T-helper 2 cell (primary cell): ENCODE measurements around the gene IQGAP2.
"Not testable (repeated sequence)": the region's sequence is repeated elsewhere in the genome, so short reads cannot be mapped to it uniquely, and the experiment has no call there.

Experiments used
- DNase-seq, 5 experiments: peaks; one replicate each; pipeline versions ENCODE4 v3.0.0 to v3.0.0-alpha.2; 2012 to 2022

Gene IQGAP2

GRCh38 chr5:76514713-76515112 is 111.6 kb downstream of the IQGAP2 start:
- DNase-seq = no peak

DNA sequence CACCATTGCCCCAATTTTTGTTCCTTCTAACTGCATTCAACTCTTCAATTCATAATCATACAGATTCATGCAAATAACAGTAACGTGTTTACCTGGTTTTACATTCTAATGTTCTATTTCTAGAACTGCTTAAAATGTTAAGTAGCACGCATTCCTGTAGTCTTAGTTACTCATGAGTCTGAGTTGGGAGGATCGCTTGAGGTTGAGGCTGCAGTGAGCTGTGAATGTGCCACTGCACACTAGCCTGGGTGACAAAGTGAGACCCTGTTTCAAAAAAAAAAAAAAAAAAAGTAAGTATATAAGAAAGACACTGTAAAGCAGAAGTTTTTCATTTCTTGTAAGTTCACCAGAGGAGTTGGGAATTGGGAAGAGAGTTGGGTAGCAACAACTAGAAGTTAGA is 114.2 kb downstream of the IQGAP2 start:
- no peak for DNase-seq

GRCh38 chr5:76518246-76518645 is 115.2 kb downstream of the IQGAP2 start:
- not testable (repeated sequence) for DNase-seq

- peak in 1 of 5 experiments; percentile 42 for DNase-seq
These were observed 118.2 kb downstream of the IQGAP2 start for GRCh38 chr5:76521240-76521758.

- peak in 1 of 5 experiments; percentile 27 for DNase-seq
These were observed 119.2 kb downstream of the IQGAP2 start for GRCh38 chr5:76522103-76522935.

GRCh38 chr5:76524101-76524835 is 121.2 kb downstream of the IQGAP2 start:
- DNase-seq = no peak

DNA sequence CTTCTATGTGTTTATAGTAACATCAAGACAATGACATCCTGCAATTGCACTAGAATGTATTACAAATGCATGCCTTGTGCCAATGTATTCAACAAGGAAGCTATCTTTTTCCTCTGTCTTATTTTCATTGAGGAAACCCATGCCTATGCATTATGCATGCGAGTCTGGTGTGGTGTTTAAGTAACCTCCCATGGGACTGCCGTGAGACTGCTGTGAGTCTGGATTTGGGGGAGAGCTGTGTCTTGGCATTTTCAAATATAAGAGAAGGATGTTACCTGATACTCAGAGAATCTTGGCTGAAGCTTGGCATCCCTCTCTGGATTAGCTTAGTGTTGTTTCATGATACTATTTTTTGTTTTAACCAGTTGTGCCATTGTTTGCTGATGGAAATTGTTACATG is 121.8 kb downstream of the IQGAP2 start:
- DNase-seq = no peak

- DNase-seq = no peak
These were observed 122.9 kb downstream of the IQGAP2 start for GRCh38 chr5:76525956-76526355.

DNA sequence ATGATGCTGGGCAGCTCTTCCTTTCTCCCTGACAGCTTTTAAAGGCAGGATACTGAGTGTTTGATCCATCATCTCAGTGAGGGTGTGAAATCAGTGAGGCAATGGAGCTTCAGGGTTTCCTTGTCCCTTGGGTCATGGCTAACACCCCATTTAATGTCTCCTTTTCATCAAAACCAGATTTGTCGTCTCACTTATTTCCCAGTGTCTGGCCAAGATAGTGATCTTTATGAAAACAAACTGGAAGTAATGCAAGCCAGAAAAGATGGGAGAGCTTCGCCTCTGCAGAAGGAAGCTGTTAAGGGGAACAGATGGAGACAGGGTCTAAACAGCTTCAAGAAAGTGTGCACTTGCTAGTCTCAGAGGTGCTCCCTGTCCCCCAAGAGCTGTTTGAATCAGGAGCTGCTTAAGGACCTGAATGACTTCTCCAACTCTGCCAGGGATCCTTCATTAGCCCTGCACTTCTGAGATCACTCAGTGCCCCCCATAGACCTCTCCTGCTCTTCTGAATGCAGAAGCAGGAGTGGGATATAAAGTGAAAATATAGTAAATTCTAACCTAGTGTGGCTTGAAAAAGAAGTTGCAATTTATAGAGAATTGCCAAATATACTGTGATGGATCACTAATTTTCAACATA is 124.0 kb downstream of the IQGAP2 start:
- no peak for DNase-seq

DNA sequence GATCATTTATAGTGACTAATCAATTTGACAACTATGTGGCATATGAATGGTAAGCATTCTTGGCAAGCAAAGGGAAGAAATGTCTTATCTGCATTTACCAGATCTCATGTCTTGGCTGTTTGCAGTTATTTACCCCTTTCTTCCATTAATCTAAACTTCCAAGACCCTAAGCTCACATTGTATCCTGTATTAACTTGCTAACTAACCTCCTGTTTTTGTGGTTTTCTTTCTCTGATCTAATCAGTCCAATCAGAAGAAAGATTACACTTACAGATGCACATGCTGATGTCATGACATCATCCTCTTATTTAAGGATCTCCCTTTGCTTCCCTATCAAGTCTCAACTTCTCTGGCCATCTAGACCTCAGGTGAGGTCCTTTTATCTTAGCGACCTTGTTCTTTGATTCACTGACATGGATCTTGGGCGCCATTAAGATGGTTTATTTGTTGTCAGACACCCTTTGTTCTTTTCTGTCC is 124.6 kb downstream of the IQGAP2 start:
- DNase-seq = peak in 1 of 5 experiments; percentile 65

DNA sequence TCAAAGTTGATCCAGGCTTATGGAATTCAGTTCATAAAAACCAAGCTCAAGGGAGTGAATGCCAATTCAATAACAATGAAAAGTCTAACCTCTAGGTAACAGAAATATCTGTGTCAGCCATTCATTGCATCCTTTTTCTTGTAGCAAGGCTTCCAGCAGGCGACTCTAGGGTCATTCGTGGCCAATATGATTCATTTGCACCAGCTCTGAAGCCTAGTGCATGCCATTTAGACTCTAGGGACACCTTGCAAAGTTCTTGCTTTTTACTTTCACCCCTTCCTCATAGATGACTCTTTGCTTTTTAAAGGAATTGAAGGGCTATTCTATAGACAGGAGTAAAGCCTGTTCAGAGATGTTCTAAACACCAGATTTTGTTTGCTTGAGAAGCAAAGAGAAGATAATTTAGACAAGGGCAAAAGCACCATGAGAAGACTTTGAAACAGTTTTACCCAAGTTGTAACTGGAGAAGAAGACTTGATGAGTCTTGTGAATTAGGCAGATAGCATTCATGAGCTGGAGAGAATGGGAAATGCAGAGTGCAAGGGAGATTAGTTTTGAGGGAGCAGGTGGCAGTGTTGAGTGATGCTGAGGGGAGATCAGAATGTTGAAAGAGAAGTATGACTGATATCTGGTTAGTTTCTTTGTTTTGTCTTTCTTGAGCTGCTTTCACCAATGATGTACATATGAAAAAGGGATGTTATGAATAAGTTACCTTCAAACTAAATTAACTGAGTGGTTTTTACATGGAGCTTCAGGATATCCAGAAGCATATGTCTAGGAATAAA is 125.7 kb downstream of the IQGAP2 start:
- DNase-seq = peak in 1 of 5 experiments; percentile 37

DNA sequence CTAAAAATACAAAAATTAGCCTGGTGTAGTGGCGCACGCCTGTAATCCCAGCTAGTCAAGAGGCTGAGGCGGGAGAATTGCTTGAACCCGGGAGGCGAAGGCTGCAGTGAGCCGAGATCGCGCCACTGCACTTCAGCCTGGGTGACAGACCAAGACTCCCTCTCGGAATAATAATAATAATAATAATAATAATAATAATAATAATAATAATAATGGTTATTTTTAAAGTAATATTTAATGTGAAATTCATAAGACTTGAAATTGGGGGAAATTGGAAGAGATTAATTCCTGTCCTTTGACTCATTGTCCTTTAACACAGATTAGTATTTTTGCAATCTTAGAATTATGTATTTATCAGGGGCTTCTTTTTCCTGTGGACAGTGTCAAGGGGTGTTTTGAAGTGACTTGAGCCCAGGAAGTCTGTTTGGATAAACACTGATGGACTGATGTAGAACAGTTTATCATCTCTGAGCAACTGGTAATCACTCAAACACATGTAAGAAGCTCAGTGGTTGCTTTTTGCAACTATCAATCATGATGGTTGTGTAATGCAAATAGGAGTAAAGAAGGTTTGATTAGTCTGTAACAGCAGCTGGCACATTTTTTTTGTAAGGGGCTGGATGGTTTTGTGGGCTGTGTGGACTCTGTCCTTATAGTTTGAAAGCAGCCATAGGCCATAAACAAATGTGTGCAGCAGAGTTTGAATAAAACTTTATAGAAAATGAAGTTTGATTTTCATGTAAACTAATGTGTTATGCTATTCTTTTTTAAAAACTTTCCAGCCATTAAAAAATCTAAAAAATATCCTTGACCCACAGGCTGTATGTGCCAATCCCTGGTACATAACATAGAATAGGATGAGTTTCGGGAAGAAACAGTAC is 126.6 kb downstream of the IQGAP2 start:
- DNase-seq = no peak

DNA sequence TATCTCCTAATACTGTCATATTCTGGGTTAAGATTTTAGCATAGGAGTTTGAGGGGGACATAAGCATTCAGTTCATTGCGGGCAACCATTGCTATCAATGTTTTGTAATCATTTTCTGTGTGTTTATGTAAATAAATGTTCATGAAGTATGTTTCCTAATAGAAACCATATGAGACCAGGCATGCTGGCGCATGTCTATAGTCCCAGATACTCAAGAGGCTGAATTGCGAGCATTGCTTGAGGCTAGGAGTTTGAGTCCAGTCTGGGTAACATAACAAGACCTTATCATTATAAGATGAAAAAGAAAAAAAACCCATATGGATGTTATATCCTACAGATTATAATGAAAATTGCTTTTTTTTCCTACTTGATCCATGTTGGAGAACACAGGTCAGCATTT is 129.0 kb downstream of the IQGAP2 start:
- DNase-seq = no peak

DNA sequence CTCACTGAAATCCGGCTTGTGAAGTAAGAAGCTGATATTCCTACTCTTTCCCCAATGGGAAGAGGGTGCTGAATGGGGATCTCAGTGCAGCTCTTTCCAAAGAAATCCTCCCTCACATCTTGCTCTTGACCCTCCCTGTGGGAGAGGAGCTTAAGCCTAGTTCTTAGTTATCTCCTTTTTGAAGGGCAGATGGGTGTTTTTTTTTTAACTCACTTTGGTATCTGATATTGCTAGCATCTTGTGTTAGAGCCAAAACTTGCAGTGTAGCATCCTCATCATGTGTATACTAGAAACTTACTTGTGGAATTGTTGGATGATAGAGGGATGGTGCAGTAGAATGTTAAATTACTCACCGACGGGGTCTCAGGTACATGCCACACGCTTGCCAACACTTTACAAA is 129.9 kb downstream of the IQGAP2 start:
- no peak for DNase-seq

DNA sequence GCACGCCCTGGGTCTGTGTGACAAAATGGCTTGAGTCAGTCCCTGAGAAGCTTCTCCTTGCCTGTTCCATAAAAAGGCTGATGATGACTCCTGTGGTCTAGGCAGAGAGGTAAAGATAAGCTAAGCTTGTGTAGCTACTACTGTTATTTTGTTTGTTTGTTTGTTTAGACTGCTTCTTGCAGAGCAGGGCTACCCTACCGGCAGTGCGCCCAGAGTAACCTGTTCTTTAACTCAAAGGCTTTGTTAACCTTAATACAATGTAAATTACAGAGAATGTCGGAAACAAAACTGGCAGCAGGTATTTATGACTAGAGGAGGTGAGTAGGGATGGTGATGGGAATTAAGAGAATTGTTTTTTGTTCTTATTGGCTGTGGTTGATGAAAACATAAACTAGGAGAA is 132.5 kb downstream of the IQGAP2 start:
- no peak for DNase-seq

- no peak for DNase-seq
These were observed 134.0 kb downstream of the IQGAP2 start for GRCh38 chr5:76537073-76537543.

DNA sequence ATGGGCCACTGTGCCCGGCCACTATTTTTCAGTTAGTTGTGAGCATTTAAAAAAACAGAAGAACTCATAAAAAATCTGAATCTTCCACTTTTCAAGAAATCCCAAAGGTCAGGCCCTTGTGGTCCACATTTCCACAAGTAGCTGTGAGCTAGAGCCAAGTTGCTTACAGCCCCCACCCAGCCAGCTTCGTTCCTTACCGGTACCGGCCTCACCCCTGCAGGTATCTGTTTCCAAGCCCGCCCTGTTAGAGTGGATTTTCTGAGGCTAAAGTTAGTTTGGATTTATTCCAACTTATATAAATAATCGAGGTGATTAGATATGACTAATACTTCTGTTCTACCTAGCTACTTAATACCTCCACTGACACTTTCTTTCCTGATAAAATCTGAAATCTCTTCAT is 139.2 kb downstream of the IQGAP2 start:
- DNase-seq = no peak

DNA sequence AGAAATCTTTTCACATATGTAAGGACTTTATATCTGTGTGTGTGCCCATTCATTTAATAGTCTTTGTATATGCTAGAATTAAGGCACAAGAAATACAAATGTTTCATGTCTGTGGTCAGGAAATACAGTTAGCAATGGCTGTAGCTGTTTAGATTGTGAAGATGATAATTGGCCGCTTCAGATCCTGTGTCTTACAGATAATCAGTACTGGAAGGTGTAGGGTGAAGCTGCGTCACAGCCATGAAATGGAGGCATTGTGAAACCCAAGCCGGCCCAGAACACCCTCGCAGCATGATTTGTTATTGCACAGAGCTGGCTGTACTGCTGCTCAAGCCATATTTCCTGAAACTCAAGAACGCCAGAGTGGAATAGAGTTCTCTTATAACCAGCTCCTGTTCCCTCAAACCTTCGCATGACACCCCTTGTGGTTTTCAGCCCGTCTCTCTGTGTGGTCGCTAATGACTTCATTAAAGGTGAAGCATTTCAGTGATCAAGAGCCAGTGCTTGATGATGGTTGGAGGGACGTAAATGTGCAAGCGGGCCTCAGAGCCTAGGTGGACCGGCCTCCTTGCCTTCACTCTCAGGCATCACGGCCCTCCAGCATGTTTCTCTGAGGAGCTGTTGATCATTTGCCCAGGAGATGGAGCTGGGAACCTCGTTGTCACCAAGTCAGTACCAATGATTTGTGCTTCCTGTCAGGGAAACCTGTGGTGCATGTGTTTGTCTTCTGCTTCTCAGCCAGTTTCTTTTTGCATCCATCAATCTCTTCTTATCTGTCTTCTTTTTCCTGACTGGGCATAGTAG is 140.0 kb downstream of the IQGAP2 start:
- DNase-seq = peak; percentile 20 to 96 (median 58)

DNA sequence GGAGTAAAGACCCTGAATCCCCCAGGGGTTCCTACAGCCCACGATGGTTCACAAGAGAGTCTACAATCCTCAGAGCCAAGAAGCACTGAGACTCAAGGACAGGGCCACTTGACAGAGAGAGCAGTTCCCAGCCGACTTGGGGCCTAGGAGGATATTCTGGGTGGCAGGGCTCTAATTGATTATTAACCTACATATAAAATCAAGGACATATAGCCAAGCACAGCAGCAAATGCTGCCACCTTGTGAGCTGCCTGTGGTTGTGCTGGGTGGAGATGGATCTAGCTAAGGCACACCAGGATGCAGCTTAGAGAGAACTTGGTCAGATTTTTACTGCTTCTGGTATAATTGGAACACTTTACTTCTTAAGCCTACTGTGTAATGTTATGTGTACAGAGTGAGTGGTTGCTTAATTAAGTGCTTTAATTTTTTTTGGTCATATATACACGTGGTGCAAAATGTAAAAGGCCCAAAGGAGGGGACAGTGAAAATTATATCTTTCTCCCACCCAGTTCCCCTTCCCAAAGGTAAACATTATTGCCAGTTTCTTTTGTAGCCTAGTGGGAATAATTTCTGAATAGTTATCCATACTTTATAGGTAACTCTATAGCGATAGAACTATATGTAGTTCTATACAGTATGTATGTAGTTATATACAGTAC is 141.3 kb downstream of the IQGAP2 start:
- DNase-seq = peak in 3 of 5 experiments; percentile 37 to 89 (median 50)

DNA sequence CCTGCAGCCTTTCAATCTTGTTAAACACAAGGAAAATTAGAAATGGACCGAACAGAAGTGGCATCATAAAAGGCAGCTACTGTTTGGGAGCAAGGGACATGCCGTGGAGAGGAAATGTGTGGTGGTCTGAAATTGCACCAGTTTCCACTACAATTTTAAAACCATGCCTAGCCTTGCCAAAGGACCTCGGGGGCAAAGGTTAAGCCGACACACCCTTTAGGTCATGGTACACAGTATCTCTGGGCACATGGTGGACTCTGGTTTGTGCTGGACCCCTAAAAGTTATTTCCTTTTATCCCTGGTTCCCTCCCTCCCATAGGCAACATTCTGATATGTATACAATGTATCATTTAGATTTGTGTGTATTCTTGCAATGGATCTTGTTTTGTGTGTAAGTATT is 142.1 kb downstream of the IQGAP2 start:
- no peak for DNase-seq
